Liver (tissue), 3 donors: ENCODE results near the gene PFN1.

Source experiments
- ATF3 ChIP-seq: IDR thresholded peaks from 2 replicates; pipeline ENCODE4 v1.6.1; 2016; ENCODE audit warnings: antibody characterized with exemption
- EGR1 ChIP-seq, 2 donors: IDR thresholded peaks; 2 replicates each; pipeline ENCODE4 v1.6.1; 2016 to 2018; ENCODE audit warnings: antibody characterized with exemption in 2 of 2, low read depth in 2 of 2
- GABPA ChIP-seq, 2 donors: IDR thresholded peaks in 1 of 2; conservative IDR thresholded peaks in 1 of 2; 2 replicates each; pipeline ENCODE4 v1.6.1; 2016; ENCODE audit warnings: antibody characterized with exemption in 2 of 2, mild to moderate bottlenecking in 1 of 2, moderate library complexity in 1 of 2
- HNF4A ChIP-seq, 2 donors: conservative IDR thresholded peaks; 2 replicates each; pipeline ENCODE4 v1.6.1; 2016; ENCODE audit warnings: antibody characterized with exemption in 2 of 2, mild to moderate bottlenecking in 2 of 2
- JUND ChIP-seq, 2 donors: IDR thresholded peaks; 2 replicates each; pipeline ENCODE4 v1.6.1; 2016; ENCODE audit warnings: antibody characterized with exemption in 2 of 2
- MAX ChIP-seq: IDR thresholded peaks from 2 replicates; pipeline ENCODE4 v1.6.1; 2016; ENCODE audit warnings: antibody characterized with exemption
- RAD21 ChIP-seq, 2 donors: IDR thresholded peaks; 2 replicates each; pipeline ENCODE4 v1.6.1; 2016; ENCODE audit warnings: antibody characterized with exemption in 2 of 2, mild to moderate bottlenecking in 2 of 2
- REST ChIP-seq: IDR thresholded peaks from 2 replicates; pipeline ENCODE4 v1.6.1; 2016; ENCODE audit warnings: antibody characterized with exemption, mild to moderate bottlenecking
- RXRA ChIP-seq, 2 donors: IDR thresholded peaks; 2 replicates each; pipeline ENCODE4 v1.6.1; 2017 to 2018; ENCODE audit warnings: antibody characterized with exemption in 2 of 2, mild to moderate bottlenecking in 1 of 2
- SP1 ChIP-seq: IDR thresholded peaks from 2 replicates; pipeline ENCODE4 v1.6.1; 2018; ENCODE audit warnings: antibody characterized with exemption, mild to moderate bottlenecking
- TAF1 ChIP-seq: conservative IDR thresholded peaks from 2 replicates; pipeline ENCODE4 v1.6.1; 2016; ENCODE audit warnings: antibody characterized with exemption, mild to moderate bottlenecking
- YY1 ChIP-seq: IDR thresholded peaks from 2 replicates; pipeline ENCODE4 v1.6.1; 2016; ENCODE audit warnings: antibody characterized with exemption, mild to moderate bottlenecking
- TF ChIP-seq, protein P1 (sequence below): fragments of 150-350 bp; IDR thresholded peaks from 2 replicates; pipeline ENCODE4 v1.5.1; 2017; ENCODE audit warnings: improper control_type of control experiment, low read depth, low read length; ENCODE audit not compliant: missing input control
- TF ChIP-seq, protein P2 (sequence below): IDR thresholded peaks from 2 replicates; pipeline ENCODE4 v1.6.1; 2016; ENCODE audit warnings: antibody characterized with exemption
- donor health status: healthy.
- donor health status: healthy.

DNA sequence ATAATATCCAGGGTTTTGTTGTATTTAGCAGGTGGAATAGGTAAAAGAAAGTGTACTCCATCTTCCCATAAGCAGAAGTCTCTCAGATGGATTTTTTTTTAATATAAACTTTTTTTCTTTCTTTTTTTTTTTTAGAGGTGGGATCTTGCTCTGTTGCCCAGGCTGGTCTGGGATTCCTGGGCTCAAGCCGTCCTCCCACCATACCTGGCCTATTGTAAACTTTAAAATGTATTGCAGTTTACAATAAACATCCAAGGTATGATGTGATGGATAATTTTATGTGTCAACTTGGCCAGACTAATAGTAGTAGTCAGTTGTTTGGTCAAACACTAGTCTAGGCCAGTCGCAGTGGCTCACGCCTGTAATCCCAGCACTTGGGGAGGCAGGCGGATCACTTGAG is 27.0 kb downstream of the PFN1 start:
- no peak for TF ChIP-seq YY1
- no peak for TF ChIP-seq REST
- no peak for TF ChIP-seq GABPA (IDR thresholded peaks at IDR 0.05 in 1 of 2, conservative IDR thresholded peaks at IDR 0.05 in 1 of 2)
- TF ChIP-seq, protein P1, sequence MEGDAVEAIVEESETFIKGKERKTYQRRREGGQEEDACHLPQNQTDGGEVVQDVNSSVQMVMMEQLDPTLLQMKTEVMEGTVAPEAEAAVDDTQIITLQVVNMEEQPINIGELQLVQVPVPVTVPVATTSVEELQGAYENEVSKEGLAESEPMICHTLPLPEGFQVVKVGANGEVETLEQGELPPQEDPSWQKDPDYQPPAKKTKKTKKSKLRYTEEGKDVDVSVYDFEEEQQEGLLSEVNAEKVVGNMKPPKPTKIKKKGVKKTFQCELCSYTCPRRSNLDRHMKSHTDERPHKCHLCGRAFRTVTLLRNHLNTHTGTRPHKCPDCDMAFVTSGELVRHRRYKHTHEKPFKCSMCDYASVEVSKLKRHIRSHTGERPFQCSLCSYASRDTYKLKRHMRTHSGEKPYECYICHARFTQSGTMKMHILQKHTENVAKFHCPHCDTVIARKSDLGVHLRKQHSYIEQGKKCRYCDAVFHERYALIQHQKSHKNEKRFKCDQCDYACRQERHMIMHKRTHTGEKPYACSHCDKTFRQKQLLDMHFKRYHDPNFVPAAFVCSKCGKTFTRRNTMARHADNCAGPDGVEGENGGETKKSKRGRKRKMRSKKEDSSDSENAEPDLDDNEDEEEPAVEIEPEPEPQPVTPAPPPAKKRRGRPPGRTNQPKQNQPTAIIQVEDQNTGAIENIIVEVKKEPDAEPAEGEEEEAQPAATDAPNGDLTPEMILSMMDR: no peak
- TF ChIP-seq SP1: no peak
- TF ChIP-seq, protein P2, sequence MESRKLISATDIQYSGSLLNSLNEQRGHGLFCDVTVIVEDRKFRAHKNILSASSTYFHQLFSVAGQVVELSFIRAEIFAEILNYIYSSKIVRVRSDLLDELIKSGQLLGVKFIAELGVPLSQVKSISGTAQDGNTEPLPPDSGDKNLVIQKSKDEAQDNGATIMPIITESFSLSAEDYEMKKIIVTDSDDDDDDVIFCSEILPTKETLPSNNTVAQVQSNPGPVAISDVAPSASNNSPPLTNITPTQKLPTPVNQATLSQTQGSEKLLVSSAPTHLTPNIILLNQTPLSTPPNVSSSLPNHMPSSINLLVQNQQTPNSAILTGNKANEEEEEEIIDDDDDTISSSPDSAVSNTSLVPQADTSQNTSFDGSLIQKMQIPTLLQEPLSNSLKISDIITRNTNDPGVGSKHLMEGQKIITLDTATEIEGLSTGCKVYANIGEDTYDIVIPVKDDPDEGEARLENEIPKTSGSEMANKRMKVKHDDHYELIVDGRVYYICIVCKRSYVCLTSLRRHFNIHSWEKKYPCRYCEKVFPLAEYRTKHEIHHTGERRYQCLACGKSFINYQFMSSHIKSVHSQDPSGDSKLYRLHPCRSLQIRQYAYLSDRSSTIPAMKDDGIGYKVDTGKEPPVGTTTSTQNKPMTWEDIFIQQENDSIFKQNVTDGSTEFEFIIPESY: no peak
- no peak for TF ChIP-seq RAD21 (IDR thresholded peaks at IDR 0.05)
- TF ChIP-seq RXRA (IDR thresholded peaks at IDR 0.05): no peak
- TF ChIP-seq MAX: no peak
- TF ChIP-seq ATF3: no peak
- TF ChIP-seq EGR1 (IDR thresholded peaks at IDR 0.05; ENCODE audit: low read depth in 2 of 2): no peak
- no peak for TF ChIP-seq TAF1
- no peak for TF ChIP-seq JUND (IDR thresholded peaks at IDR 0.05)
- TF ChIP-seq HNF4A (conservative IDR thresholded peaks at IDR 0.05): no peak
